GM18858 (cell line): ENCODE results near the gene RAB3GAP1.

Source experiments
- ATAC-seq: cut with Tn5 transposase; IDR thresholded peaks from one replicate; pipeline ENCODE4 v1.9.1; 2021; ENCODE audit not compliant: unreplicated experiment

The RAB3GAP1 gene

GRCh38 chr2:135162377-135162776, 110.3 kb downstream of the RAB3GAP1 start:
- ATAC-seq, result no peak

- no peak for ATAC-seq
Observed at GRCh38 chr2:135162786-135163185, 110.7 kb downstream of the RAB3GAP1 start.

- peak; percentile 38 for ATAC-seq
Observed at GRCh38 chr2:135163306-135163705, 111.2 kb downstream of the RAB3GAP1 start.

- no peak for ATAC-seq
Observed at GRCh38 chr2:135163901-135164300, 111.8 kb downstream of the RAB3GAP1 start.

- no peak for ATAC-seq
Observed at GRCh38 chr2:135164431-135164830, 112.3 kb downstream of the RAB3GAP1 start.

- ATAC-seq, result no peak
Observed at GRCh38 chr2:135167273-135167672, 115.2 kb downstream of the RAB3GAP1 start.

- no peak for ATAC-seq
Observed at GRCh38 chr2:135168204-135168856, 116.2 kb downstream of the RAB3GAP1 start.

GRCh38 chr2:135169900-135170753, 118.0 kb downstream of the RAB3GAP1 start:
- no peak for ATAC-seq

- no peak for ATAC-seq
Observed at GRCh38 chr2:135174049-135174809, 122.1 kb downstream of the RAB3GAP1 start.

GRCh38 chr2:135174810-135175093, 122.7 kb downstream of the RAB3GAP1 start:
- ATAC-seq, result no peak

- ATAC-seq, result no peak
Observed at GRCh38 chr2:135175177-135175576, 123.1 kb downstream of the RAB3GAP1 start.

GRCh38 chr2:135179689-135180088, 127.6 kb downstream of the RAB3GAP1 start:
- no peak for ATAC-seq

GRCh38 chr2:135182190-135182589, 130.1 kb downstream of the RAB3GAP1 start:
- ATAC-seq, result no peak

GRCh38 chr2:135182601-135183000, 130.5 kb downstream of the RAB3GAP1 start:
- ATAC-seq, result no peak

GRCh38 chr2:135183822-135184221, 131.7 kb downstream of the RAB3GAP1 start:
- ATAC-seq, result no peak

- ATAC-seq, result no peak
Observed at GRCh38 chr2:135186054-135186453, 134.0 kb downstream of the RAB3GAP1 start.

- ATAC-seq, result no peak
Observed at GRCh38 chr2:135187270-135187669, 135.2 kb downstream of the RAB3GAP1 start.

GRCh38 chr2:135189148-135189547, 137.1 kb downstream of the RAB3GAP1 start:
- no peak for ATAC-seq

- no peak for ATAC-seq
Observed at GRCh38 chr2:135190799-135191198, 138.7 kb downstream of the RAB3GAP1 start.

- no peak for ATAC-seq
Observed at GRCh38 chr2:135198481-135198880, 146.4 kb downstream of the RAB3GAP1 start.

GRCh38 chr2:135202751-135203150, 150.7 kb downstream of the RAB3GAP1 start:
- ATAC-seq, result no peak

GRCh38 chr2:135203944-135204343, 151.9 kb downstream of the RAB3GAP1 start:
- ATAC-seq, result no peak
